Endothelial cell (in vitro differentiated cells): ENCODE data around the gene SPATS2L. TPM values are rescaled to one million over a fixed set of nuclear protein-coding genes. Genes with fewer than 3 reads are reported as not detected.
A peak's percentile ranks its signal among the peaks of the same experiment; 100 is the strongest.

ENCODE experiments used
- DNase-seq: peaks from one replicate; pipeline ENCODE4 v3.0.0; 2021; ENCODE audit warnings: low spot score
- H3K27ac Mint-ChIP-seq: one replicate; pipeline ENCODE4 v1.8.0; 2021; ENCODE audit warnings: mixed read lengths, inconsistent platforms; ENCODE audit not compliant: unreplicated experiment
- H3K27me3 Mint-ChIP-seq: one replicate; pipeline ENCODE4 v1.8.0; 2021; ENCODE audit warnings: mild to moderate bottlenecking, moderate library complexity, mixed read lengths, inconsistent platforms; ENCODE audit not compliant: unreplicated experiment
- H3K36me3 Mint-ChIP-seq: one replicate; pipeline ENCODE4 v1.8.0; 2021; ENCODE audit warnings: mild to moderate bottlenecking, low read depth, mixed read lengths, inconsistent platforms; ENCODE audit not compliant: unreplicated experiment
- H3K4me1 Mint-ChIP-seq: one replicate; pipeline ENCODE4 v1.8.0; 2021; ENCODE audit warnings: mild to moderate bottlenecking, mixed read lengths, inconsistent platforms; ENCODE audit not compliant: unreplicated experiment
- H3K4me3 Mint-ChIP-seq: one replicate; pipeline ENCODE4 v1.8.0; 2021; ENCODE audit warnings: mild to moderate bottlenecking, mixed read lengths, inconsistent platforms; ENCODE audit not compliant: unreplicated experiment
- H3K9me3 Mint-ChIP-seq: one replicate; pipeline ENCODE4 v1.8.0; 2021; ENCODE audit warnings: mixed read lengths, inconsistent platforms; ENCODE audit not compliant: unreplicated experiment
- CTCF ChIP-seq: fragments of 200-600 bp; sonication (generic); IDR thresholded peaks from one replicate; pipeline ENCODE4 v1.5.0; 2021; ENCODE audit warnings: antibody characterized with exemption; ENCODE audit not compliant: unreplicated experiment
- total RNA-seq: library from RNA; stranded (reverse); fragmentation: NEBNext Ultra II Directional; extraction: Animal tissue kit (Norgen Biotek cat#: 25700); gene quantifications from one replicate; pipeline ENCODE4 v1.2.1, GENCODE V29; 2021; ENCODE audit not compliant: unreplicated experiment

Gene SPATS2L
- total RNA-seq, 1 donor from 2014 or later: 72.9 TPM

- Mint-ChIP-seq H3K27me3 (no peaks in the 10 kb centered on the region), H3K36me3 (peaks cover 20% of the 10 kb centered on the region), H3K4me1 (peaks cover 12% of the 10 kb centered on the region), H3K27ac (no peak overlapping the region), H3K9me3 (no peaks in the 10 kb centered on the region), H3K4me3 (peak overlapping the region; percentile 4)
- TF ChIP-seq CTCF: no peak
- no peak for DNase-seq
Measured at GRCh38 chr2:200422532-200423261, 116.2 kb downstream of the SPATS2L start.

GRCh38 chr2:200423541-200423940, 117.0 kb downstream of the SPATS2L start:
- Mint-ChIP-seq H3K36me3 (peaks cover 20% of the 10 kb centered on the region), H3K27ac (no peak overlapping the region), H3K9me3 (no peaks in the 10 kb centered on the region), H3K4me1 (peaks cover 12% of the 10 kb centered on the region), H3K27me3 (no peaks in the 10 kb centered on the region), H3K4me3 (no peak overlapping the region)
- no peak for DNase-seq
- TF ChIP-seq CTCF: no peak

GRCh38 chr2:200425026-200425821, 118.7 kb downstream of the SPATS2L start:
- no peak for DNase-seq
- Mint-ChIP-seq H3K36me3 (peaks cover 20% of the 10 kb centered on the region), H3K27me3 (no peaks in the 10 kb centered on the region), H3K27ac (no peak overlapping the region), H3K9me3 (no peaks in the 10 kb centered on the region), H3K4me3 (peak overlapping the region; percentile 5), H3K4me1 (peaks cover 12% of the 10 kb centered on the region)
- TF ChIP-seq CTCF: no peak

- H3K27ac Mint-ChIP-seq: peak overlapping the region; percentile 76
- no peak for DNase-seq
- H3K27me3 Mint-ChIP-seq: no peaks in the 10 kb centered on the region
- TF ChIP-seq CTCF: no peak
- H3K4me3 Mint-ChIP-seq: no peak overlapping the region
- no peaks in the 10 kb centered on the region for H3K9me3 Mint-ChIP-seq
- H3K4me1 Mint-ChIP-seq: peaks cover 12% of the 10 kb centered on the region
- H3K36me3 Mint-ChIP-seq: peaks cover 13% of the 10 kb centered on the region
Measured at GRCh38 chr2:200426754-200427153, 120.3 kb downstream of the SPATS2L start.
